GM18951 (cell line): ENCODE results near the gene NLRC5.

Experiments
- POLR2A ChIP-seq: IDR thresholded peaks from 4 replicates; pipeline ENCODE4 v1.6.1; 2011; ENCODE audit warnings: mild to moderate bottlenecking; ENCODE audit not compliant: insufficient read length, insufficient read depth; ENCODE audit errors: extremely low read depth
- in situ Hi-C: fragments of 300-500 bp; cut with MboI; formaldehyde crosslinking; loops from one replicate; pipeline ENCODE4 v1.12.0; 2022; ENCODE audit warnings: low sequenced_read_pairs, mixed read lengths, inconsistent platforms; ENCODE audit not compliant: unreplicated experiment

NLRC5 gene

GRCh38 chr16:57071831-57072582 lies 82.7 kb downstream of the NLRC5 start:
- TF ChIP-seq POLR2A, result no peak
- in situ Hi-C loops, result no loop called here

GRCh38 chr16:57072616-57073275 lies 83.4 kb downstream of the NLRC5 start:
- TF ChIP-seq POLR2A, result no peak
- in situ Hi-C loops, result no loop called here

DNA sequence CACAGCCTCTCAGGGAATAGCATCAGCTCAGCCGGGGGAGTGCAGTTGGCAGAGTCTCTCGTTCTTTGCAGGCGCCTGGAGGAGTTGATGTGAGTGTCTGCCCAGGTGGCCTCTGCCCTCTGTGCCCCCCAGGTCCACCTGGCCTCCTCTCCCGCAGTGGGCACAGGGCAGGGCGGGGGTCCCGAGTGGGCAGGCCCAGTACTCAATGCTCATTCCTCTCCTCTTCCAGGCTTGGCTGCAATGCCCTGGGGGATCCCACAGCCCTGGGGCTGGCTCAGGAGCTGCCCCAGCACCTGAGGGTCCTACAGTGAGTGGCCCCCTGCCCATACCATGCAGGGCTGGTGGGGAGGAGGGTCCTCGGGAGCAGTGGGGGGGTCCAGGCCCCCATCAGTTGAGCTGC lies 88.4 kb downstream of the NLRC5 start:
- no peak for TF ChIP-seq POLR2A
- in situ Hi-C loops, result loop anchor here (25.0 kb wide), 1 partner anchor 335 kb away; the partner anchor contains the start of gene CCL17

GRCh38 chr16:57081744-57082143 lies 92.4 kb downstream of the NLRC5 start:
- in situ Hi-C loops, result loop anchor here (25.0 kb wide), 1 partner anchor 331 kb away; the partner anchor contains the start of gene CCL17
- no peak for TF ChIP-seq POLR2A

DNA sequence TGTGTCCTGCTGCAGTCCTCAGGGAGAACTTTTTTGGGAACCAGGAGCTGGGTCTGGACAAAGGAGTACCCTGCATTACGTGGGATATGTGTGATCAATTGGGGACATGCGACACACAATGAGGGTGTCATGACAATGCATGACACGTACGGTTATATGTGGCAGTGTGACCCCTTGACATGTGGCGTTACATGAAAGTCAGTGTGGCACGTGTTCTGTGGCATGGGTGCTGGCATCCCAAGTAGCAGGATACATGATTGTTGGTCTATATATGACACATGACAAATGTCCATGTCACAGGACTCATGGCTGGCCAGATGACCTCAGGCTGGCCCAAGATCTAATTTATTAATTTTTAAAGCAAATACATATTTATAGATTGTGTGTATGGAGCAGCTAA lies 93.3 kb downstream of the NLRC5 start:
- in situ Hi-C loops, result loop anchor here (25.0 kb wide), 1 partner anchor 330 kb away; the partner anchor contains the start of gene CCL17

DNA sequence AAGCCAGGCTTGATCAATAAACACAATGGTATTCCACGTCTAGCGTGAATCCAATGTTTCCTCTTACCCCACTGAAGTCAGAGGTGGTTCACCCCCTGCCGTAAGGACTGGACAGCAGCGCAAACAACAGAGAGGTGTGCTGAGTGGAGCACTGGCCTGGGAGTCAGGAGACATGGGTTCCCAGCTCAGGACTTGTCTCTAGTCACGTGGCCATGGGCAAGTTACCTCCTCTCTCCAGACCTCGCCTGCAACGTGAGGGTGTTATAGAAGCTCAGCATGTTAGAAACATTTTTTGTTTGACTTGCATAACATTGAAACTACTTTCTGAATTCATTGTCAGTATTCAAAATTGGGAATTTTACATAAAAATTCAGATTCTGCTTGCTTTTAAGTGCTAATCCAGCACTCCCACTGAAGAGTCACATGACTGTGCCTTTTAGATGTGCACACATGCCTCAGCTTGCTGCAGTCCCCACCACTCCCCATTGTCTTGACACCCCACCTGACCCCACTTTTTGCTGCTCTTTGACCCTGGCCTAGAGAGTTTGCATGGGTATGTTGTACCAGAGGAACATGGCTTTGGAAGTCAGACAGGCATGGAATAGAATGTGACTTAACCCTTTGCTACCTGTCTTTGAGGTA lies 94.2 kb downstream of the NLRC5 start:
- peak; percentile 17 for TF ChIP-seq POLR2A

More for the DNA sequence above, 93.3 kb downstream of the NLRC5 start:
- no peak for TF ChIP-seq POLR2A

DNA sequence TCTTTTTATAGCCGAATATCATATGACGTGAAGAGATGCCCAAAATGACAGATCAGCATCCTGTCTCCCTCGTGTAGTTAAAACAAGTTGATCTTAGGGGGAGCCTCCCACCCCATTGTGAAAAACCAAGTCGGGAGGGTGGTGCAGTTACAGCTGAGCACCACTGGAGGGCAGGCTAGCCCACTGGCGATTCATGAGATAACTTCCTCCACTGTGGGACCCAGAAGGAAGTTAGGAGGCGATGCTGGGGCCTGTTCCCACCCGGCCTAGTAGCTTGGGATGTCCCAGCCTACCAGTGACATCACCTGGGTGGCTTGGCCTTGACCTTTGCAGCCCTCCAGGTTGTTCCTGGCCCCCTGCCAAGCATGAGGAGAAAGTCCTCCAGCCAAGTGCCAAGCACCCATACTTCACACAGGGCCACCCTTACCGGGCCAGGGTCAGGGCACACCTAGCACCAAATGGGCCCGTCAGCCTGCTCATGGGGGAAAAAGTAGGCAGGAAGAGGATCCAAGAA lies 95.0 kb downstream of the NLRC5 start:
- peak; percentile 40 for TF ChIP-seq POLR2A
- in situ Hi-C loops, result loop anchor here (25.0 kb wide), 1 partner anchor 328 kb away; the partner anchor contains the start of gene CCL17

More for the DNA sequence above, 94.2 kb downstream of the NLRC5 start:
- in situ Hi-C loops, result loop anchor here (25.0 kb wide), 1 partner anchor 329 kb away; the partner anchor contains the start of gene CCL17

DNA sequence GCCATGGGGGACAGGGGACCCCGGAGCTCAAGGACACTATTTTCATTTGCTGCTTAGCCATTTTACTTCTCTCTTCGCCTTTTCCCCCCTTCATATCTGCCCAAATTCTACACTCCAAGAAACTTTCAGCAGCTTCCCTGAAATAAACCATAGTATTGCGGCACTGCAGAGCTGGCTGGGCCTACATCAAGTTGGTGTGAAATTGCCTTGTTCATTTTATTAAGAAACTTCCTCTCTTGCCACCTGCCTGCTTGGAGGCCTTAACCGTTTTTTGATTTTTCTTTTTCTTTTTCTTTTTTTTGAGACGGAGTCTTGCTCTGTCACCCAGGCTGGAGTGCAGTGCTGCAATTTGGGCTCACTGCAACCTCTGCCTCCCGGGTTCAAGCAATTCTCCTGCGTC lies 95.6 kb downstream of the NLRC5 start:
- no peak for TF ChIP-seq POLR2A
- in situ Hi-C loops, result loop anchor here (25.0 kb wide), 1 partner anchor 327 kb away; the partner anchor contains the start of gene CCL17

- TF ChIP-seq POLR2A, result no peak
- in situ Hi-C loops, result loop anchor here (25.0 kb wide), 1 partner anchor 325 kb away; the partner anchor contains the start of gene CCL17
Observed at GRCh38 chr16:57087003-57087402, 97.6 kb downstream of the NLRC5 start.

DNA sequence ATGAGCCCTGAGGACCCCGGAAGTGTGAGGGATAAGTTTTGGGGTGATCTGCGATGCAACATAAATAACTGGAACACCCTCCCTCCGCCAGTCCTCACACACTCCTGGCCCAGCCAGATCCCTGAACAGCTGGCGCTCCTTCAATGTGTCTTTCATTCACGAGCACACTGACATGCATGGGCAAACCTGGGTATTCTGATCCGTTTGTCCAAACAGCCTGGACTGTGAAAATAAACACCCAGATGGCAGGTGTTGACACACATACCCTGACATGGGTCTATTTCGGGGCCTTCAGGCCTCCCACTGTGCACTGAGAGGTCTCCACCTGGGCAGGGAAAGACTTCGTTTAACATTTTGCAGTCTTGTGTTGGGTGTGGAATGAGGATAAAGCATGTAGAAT lies 100.0 kb downstream of the NLRC5 start:
- in situ Hi-C loops, result loop anchor here (25.0 kb wide), 1 partner anchor 323 kb away; the partner anchor contains the start of gene CCL17
- no peak for TF ChIP-seq POLR2A

GRCh38 chr16:57091200-57091974 lies 102.0 kb downstream of the NLRC5 start:
- TF ChIP-seq POLR2A, result no peak
- in situ Hi-C loops, result loop anchor here (5.0 to 25.0 kb wide), 2 partner anchors 76 to 321 kb away; partner anchors contain the start of gene CCL17
